Left ventricle myocardium superior (tissue), 1 donor: ENCODE results near the gene VWA2. TPM values are rescaled to one million over a fixed set of nuclear protein-coding genes. Genes with fewer than 3 reads are reported as not detected.

Experiments
- ATAC-seq: fragments of 200-7000 bp; cut with Tn5 transposase; one replicate; pipeline ENCODE4 v1.9.1; 2020; ENCODE audit warnings: mild to moderate bottlenecking, moderate library complexity
- DNase-seq: peaks from one replicate; pipeline ENCODE4 v3.0.0-alpha.2; 2020
- intact Hi-C: fragments of 100-400 bp; cut with micrococcal nuclease; formaldehyde crosslinking; loops from one replicate; pipeline ENCODE4 v1.11.0; 2022
- total RNA-seq: library from RNA; stranded (reverse); fragmentation: NEBNext Ultra II Directional; extraction: Animal tissue kit (Norgen Biotek cat#: 25700); gene quantifications from one replicate; pipeline ENCODE4 v1.2.1, GENCODE V29; 2021
- donor health status: DM: no; HTN: yes; CAD: no; lungs with severe emphysema.

The VWA2 gene
- total RNA-seq, 1 donor from 2014 or later, result not detected

DNA sequence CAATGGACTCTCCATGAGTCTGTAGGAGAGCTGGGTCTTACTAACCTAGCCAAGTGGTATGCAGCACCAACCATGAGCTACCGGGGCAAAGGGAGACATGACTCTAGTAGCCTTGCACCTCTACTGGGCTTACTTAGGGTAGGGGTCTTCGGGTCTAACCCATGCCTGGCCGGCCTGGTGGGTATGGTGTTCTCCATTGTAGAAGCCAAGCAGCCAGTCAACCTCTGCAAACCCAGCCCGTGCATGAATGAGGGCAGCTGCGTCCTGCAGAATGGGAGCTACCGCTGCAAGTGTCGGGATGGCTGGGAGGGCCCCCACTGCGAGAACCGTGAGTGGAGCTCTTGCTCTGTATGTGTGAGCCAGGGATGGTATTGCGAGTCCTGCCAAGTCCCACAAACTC, 51.0 kb downstream of the VWA2 start:
- ATAC-seq (no peak), DNase-seq (peak; percentile 12)
- intact Hi-C loops, result no loop called here

DNA sequence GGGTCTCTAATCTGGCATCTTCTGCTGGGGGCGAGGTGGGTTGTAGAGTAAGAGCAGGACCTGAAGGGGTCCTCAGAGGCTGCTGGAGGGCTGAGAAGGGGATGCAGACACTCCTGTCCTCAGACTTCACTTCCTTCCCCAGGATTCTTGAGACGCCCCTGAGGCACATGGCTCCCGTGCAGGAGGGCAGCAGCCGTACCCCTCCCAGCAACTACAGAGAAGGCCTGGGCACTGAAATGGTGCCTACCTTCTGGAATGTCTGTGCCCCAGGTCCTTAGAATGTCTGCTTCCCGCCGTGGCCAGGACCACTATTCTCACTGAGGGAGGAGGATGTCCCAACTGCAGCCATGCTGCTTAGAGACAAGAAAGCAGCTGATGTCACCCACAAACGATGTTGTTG, 52.0 kb downstream of the VWA2 start:
- ATAC-seq (no peak), DNase-seq (peak; percentile 3)
- intact Hi-C loops, result no loop called here

- intact Hi-C loops, result no loop called here
- peak; percentile 12 for DNase-seq
Measured at GRCh38 chr10:114291516-114291915, 52.5 kb downstream of the VWA2 start.

DNA sequence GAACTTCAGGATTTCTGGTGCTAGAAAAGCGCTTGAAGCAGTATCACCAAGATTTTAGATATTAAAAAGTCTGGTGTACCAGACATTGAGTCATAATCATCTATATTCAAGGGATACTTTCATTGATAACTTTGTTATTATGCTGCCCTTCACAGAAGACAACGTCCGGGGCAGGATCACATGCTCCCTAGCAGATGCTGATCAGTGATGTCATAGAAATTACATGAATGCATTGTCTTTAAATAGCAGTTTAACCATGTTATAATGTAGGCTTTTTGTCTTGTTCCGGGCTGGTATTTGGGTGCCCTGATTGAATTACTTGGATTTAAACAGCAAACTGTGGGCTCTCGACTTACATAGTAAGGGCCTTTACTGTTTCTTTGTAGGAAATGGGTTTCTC, 54.0 kb downstream of the VWA2 start:
- intact Hi-C loops, result no loop called here
- ATAC-seq (no peak), DNase-seq (no peak)

More at GRCh38 chr10:114291516-114291915, 52.5 kb downstream of the VWA2 start:
- ATAC-seq, result no peak

GRCh38 chr10:114294549-114294948, 55.5 kb downstream of the VWA2 start:
- peak; percentile 40 for ATAC-seq

DNA sequence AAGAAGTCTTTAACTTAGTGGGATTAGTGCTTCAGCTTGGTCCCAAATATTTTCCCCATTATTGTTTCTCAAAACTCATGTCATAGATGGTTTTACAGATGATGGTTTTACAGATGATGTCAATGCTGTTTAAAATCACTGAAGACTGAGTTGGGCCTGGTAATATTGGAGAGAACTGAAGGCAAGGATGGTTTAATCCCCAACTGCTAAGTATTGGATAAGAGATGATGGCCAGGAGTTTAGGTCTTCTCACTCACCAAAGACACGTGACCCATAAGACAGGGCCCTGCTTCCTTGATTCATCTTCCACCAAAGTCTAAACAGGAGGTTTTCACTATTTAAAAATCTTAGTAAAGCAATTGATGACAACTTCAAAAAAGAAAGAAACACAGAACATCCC, 56.3 kb downstream of the VWA2 start:
- ATAC-seq (no peak), DNase-seq (no peak)
- intact Hi-C loops, result no loop called here

More at GRCh38 chr10:114294549-114294948, 55.5 kb downstream of the VWA2 start:
- intact Hi-C loops, result no loop called here
- peak; percentile 1 for DNase-seq

- intact Hi-C loops, result no loop called here
- peak; percentile 9 for DNase-seq
- no peak for ATAC-seq
Measured at GRCh38 chr10:114297136-114297705, 58.2 kb downstream of the VWA2 start.

GRCh38 chr10:114300036-114300645, 61.1 kb downstream of the VWA2 start:
- DNase-seq (no peak), ATAC-seq (no peak)
- intact Hi-C loops, result loop anchor here (10.0 kb wide), 1 partner anchor 135 kb away; no protein-coding TSS in a partner anchor

GRCh38 chr10:114301177-114301576, 62.1 kb downstream of the VWA2 start:
- intact Hi-C loops, result loop anchor here (10.0 kb wide), 1 partner anchor 134 kb away; no protein-coding TSS in a partner anchor
- peak; percentile 17 for DNase-seq
- no peak for ATAC-seq

GRCh38 chr10:114301951-114302710, 63.1 kb downstream of the VWA2 start:
- intact Hi-C loops, result loop anchor here (10.0 kb wide), 1 partner anchor 133 kb away; no protein-coding TSS in a partner anchor
- DNase-seq (peak; percentile 53), ATAC-seq (no peak)

- DNase-seq (peak; percentile 21), ATAC-seq (no peak)
- intact Hi-C loops, result loop anchor here (10.0 kb wide), 1 partner anchor 131 kb away; no protein-coding TSS in a partner anchor
Measured at GRCh38 chr10:114303556-114303955, 64.5 kb downstream of the VWA2 start.

GRCh38 chr10:114304017-114304570, 65.0 kb downstream of the VWA2 start:
- intact Hi-C loops, result loop anchor here (10.0 kb wide), 1 partner anchor 131 kb away; no protein-coding TSS in a partner anchor
- peak; percentile 80 for DNase-seq
- peak; percentile 90 for ATAC-seq

DNA sequence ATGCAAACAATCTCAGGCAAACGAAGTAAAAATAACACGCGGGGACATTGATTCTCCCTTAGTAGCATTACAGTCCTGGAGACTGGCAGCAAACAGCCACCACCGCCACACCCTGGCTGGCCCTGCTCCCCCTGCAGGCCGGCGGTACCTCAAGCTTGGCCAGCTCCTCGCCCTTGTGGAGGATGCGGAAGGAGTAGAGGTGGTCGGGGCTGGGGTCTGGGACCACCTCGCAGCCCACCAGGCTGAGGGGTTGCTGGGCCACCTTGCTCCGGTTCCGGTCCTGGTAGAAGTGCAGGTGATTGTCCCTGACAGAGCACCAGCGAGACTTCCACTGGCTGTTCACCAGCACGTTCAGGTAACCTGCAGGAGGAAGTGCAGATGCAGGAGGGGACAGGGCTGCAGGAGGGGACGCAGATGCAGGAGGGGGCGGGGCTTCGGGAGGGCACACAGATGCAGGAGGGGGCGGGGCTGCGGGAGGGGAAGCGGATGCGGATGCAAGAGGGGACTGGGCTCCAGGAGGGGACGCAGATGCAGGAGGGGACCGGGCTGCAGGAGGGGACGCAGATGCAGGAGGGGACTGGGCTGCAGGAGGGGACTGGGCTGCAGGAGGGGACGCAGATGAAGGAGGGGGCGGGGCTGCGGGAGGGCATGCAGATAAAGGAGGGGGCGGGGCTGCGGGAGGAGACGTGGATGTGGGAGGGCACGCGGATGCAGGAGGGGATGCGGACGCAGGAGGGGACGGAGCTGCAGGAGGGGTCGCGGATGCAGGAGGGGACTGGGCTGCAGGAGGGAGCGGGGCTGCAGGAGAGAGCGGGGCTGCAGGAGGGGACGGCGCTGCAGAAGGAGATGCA, 65.7 kb downstream of the VWA2 start:
- DNase-seq (peak; percentile 63), ATAC-seq (peak; percentile 79)

DNA sequence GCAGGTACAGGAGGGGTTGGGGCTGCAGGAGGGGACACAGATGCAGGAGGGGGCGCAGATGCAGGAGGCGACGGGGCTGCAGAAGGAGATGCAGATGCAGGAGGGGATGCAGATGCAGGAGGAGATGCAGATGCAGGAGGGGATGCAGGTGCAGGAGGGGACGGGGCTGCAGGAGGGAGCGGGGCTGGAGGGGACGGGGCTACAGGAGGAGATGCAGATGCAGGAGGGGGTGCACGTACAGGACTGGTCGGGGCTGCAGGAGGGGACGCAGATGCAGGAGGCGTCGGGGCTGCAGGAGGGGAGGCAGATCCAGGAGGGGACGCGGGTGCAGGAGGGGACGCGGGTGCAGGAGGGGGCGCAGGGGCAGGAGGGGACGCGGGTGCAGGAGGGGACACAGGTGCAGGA, 66.5 kb downstream of the VWA2 start:
- ATAC-seq (no peak), DNase-seq (peak; percentile 12)
- intact Hi-C loops, result loop anchor here (10.0 kb wide), 1 partner anchor 129 kb away; no protein-coding TSS in a partner anchor

More for the DNA sequence above, 65.7 kb downstream of the VWA2 start:
- intact Hi-C loops, result loop anchor here (10.0 kb wide), 1 partner anchor 130 kb away; no protein-coding TSS in a partner anchor

GRCh38 chr10:114306116-114306973, 67.3 kb downstream of the VWA2 start:
- no peak for ATAC-seq
- DNase-seq, result peak; percentile 13
- intact Hi-C loops, result loop anchor here (10.0 kb wide), 1 partner anchor 128 kb away; no protein-coding TSS in a partner anchor

- intact Hi-C loops, result loop anchor here (10.0 kb wide), 1 partner anchor 127 kb away; no protein-coding TSS in a partner anchor
- no peak for ATAC-seq
- DNase-seq, result peak; percentile 2
Measured at GRCh38 chr10:114307731-114308130, 68.7 kb downstream of the VWA2 start.

DNA sequence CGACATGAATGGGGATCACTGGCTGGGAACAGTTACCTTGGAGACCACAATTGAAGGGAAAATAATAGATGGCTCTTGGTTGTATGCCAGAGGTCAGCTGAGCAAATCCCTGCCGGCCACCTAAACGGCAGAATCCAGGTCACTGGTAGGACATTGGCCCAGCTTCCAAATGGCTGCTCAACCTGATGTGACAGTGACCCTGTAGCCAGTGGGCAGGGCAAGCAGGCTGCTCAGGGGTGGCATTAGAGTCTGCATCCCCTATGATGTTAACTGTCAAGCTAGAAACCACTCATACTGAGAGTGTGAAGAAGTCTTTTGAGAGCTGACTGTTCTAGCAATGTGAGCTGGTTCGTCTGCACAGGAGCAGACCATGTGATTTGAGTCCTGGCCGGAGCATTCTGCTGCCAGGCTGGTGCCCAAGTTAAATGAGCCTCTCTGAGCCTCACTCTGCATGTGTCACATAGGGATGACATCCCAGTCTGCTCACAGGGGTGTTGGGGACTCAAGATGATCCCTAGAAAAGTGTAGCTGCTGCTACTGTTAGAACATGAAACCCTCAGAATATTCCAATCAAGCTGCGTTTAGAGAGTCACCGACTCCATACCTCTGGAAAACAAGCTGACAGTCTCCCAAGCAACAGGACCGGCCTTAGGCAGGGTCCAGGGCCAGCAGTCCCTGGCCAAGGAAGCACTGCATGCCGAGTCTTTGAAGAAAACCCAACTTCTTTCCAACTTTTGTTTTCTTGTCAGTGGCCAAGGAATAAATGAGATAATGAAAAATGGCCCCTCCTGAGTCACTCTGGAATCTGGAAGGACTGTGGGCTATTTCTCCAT, 69.7 kb downstream of the VWA2 start:
- DNase-seq (peak; percentile 15), ATAC-seq (peak; percentile 10)

More for the DNA sequence above, 69.7 kb downstream of the VWA2 start:
- intact Hi-C loops, result loop anchor here (10.0 kb wide), 1 partner anchor 126 kb away; no protein-coding TSS in a partner anchor
